Bronchial epithelial cell (primary cell): Measurements from ENCODE around the gene NLRC3. TPM values are rescaled to one million over a fixed set of nuclear protein-coding genes. Genes with fewer than 3 reads are reported as not detected.

Experiments used
- DNase-seq: peaks from one replicate; pipeline ENCODE4 v3.0.0-alpha.2; 2010; ENCODE audit warnings: low read depth
- FAIRE-seq: peaks from 2 replicates; lab custom pipeline; 2011; peaks lifted over from hg19 to GRCh38; lab: Jason Lieb, UNC
- H3K27me3 ChIP-seq: 2 replicates; pipeline ENCODE4 v1.5.1; 2011; ENCODE audit warnings: low read length; ENCODE audit not compliant: control insufficient read depth, insufficient read depth
- H3K36me3 ChIP-seq: 2 replicates; pipeline ENCODE4 v1.5.1; 2011; ENCODE audit warnings: low read length; ENCODE audit not compliant: control insufficient read depth, insufficient read depth
- H3K4me3 ChIP-seq: 2 replicates; pipeline ENCODE4 v1.5.1; 2011; ENCODE audit warnings: mild to moderate bottlenecking, low read depth, low read length, control low read depth
- total RNA-seq: library from RNA; depleted of rRNA; stranded (reverse); fragments of >200 nt; gene quantifications from 2 replicates; pipeline ENCODE4 v1.2.1, GENCODE V29; 2014
- TF ChIP-seq, protein P1 (sequence below): IDR thresholded peaks from 2 replicates; pipeline ENCODE4 v1.5.1; 2011; ENCODE audit warnings: mild to moderate bottlenecking, moderate library complexity, low read length, control low read depth, inconsistent platforms; ENCODE audit not compliant: insufficient read depth, severe bottlenecking

The NLRC3 gene
- total RNA-seq, 1 donor from 2014 or later, result not detected

DNA sequence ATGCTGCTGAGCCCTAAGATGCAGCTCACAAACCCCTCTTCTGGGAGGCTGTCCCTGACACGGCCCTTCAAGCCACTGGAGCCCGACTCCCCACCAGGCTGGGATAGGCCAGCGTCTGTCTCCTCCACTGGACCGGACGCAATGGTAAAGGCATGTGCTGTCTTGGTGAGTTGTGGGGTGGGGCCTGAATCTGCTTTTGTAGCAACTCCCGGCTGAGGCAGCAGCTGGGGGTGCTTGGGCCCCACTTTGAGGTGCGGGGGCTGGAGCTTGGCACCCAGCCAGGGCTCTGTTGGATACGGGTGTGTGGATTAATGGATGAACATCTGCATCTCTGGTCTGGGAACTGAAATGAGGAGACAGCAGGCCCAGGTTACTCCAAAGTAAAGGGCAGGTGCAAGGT is 3.5 kb upstream of the NLRC3 start:
- FAIRE-seq (no peak), DNase-seq (peak; percentile 47)
- H3K36me3 ChIP-seq, result no peaks in the 10 kb centered on the region
- H3K27me3 ChIP-seq, result no peaks in the 10 kb centered on the region
- TF ChIP-seq, protein P1, sequence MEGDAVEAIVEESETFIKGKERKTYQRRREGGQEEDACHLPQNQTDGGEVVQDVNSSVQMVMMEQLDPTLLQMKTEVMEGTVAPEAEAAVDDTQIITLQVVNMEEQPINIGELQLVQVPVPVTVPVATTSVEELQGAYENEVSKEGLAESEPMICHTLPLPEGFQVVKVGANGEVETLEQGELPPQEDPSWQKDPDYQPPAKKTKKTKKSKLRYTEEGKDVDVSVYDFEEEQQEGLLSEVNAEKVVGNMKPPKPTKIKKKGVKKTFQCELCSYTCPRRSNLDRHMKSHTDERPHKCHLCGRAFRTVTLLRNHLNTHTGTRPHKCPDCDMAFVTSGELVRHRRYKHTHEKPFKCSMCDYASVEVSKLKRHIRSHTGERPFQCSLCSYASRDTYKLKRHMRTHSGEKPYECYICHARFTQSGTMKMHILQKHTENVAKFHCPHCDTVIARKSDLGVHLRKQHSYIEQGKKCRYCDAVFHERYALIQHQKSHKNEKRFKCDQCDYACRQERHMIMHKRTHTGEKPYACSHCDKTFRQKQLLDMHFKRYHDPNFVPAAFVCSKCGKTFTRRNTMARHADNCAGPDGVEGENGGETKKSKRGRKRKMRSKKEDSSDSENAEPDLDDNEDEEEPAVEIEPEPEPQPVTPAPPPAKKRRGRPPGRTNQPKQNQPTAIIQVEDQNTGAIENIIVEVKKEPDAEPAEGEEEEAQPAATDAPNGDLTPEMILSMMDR, result no peak
- H3K4me3 ChIP-seq, result no peak overlapping the region

DNA sequence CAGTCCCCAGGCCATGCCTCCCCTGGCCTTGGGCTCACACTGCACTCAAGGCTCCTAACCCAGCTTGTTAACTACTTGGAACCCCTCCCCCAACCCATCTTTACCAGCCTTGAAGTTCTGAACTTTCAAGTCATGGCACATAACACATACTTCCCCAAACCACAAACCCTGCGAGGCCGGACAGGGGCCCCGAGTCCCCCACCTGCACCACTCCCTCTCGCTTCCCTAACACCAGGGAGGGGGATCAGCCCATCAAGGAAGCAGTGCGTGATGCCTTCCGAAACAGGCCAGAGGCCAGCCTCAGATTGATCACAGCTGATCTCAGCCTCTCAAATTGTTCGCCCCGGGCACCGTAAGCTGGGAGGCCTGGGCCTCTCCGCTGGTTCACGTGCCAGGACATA is 3.0 kb upstream of the NLRC3 start:
- Histone ChIP-seq H3K27me3 (no peaks in the 10 kb centered on the region), H3K36me3 (no peaks in the 10 kb centered on the region), H3K4me3 (no peak overlapping the region)
- DNase-seq (peak; percentile 25), FAIRE-seq (no peak)
- TF ChIP-seq, protein P1, result no peak

DNA sequence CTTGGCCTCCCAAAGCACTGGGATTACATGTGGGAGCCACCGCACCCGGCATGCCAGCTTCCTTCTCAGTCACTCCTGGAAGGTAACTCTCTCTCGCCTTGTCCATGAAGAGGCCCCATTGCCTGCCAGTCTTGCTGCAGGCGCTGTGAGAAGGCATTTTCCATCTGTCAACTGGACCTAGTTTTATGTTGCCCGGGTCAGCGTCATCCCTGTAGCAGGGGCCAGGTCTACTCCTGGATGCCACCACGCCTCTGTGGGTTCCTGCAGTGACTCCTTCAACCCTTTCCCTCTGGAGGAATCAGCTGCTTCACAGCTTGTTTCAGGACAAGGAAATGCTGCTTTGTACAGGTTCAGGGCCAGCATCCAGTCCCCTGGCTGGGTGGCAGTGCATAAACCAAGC is 2.6 kb upstream of the NLRC3 start:
- DNase-seq, result no peak
- no peaks in the 10 kb centered on the region for H3K27me3 ChIP-seq
- no peaks in the 10 kb centered on the region for H3K36me3 ChIP-seq
- TF ChIP-seq, protein P1, result no peak
- FAIRE-seq, result no peak
- H3K4me3 ChIP-seq, result no peak overlapping the region

- Histone ChIP-seq H3K4me3 (no peak overlapping the region), H3K27me3 (no peaks in the 10 kb centered on the region), H3K36me3 (no peaks in the 10 kb centered on the region)
- TF ChIP-seq, protein P1, result no peak
- FAIRE-seq, result peak; percentile 32
- no peak for DNase-seq
Measured at GRCh38 chr16:3578610-3579551, 1.7 kb upstream of the NLRC3 start.

DNA sequence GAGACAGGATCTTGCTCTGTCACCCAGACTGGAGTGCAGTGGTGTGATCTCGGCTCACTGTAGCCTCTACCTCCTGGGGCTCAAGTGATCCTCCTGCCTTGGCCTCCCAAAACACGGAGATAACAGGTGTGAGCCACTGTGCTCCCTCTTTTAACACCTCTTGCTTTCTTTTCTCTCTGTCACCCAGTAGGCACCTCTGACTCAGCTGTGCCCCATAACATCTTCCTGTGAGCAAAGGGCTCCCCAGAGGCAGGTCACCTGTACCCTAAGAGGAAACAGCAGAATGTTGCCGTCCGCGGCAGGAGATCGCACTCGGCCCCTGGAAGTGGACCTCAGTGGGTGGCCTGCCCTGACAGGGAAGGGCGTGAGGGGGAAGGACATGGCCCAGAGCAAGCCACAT is 918 bp upstream of the NLRC3 start:
- H3K4me3 ChIP-seq, result no peak overlapping the region
- H3K27me3 ChIP-seq, result no peaks in the 10 kb centered on the region
- DNase-seq (no peak), FAIRE-seq (no peak)
- TF ChIP-seq, protein P1, result no peak
- no peaks in the 10 kb centered on the region for H3K36me3 ChIP-seq

DNA sequence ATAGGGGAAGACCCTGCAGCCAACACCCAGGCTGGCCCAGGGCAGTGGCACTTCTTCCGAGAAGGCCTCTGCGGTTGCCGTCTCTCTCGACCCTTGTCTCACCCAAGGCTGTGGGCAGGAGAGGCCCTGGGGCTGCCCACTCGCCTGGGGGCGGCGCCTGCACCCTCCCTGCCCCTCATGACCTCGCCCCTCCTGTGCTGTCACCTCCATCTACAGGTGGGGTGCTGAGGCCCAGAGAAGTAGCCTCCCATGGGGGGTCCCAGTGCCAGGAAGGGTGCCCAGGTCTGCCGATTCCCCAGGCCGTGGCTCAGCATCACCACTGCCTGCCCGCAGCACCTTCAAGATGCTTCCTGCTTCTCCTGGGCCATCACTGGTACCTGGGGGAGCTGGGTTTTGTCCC is 992 bp downstream of the NLRC3 start:
- DNase-seq, result no peak
- H3K36me3 ChIP-seq, result no peaks in the 10 kb centered on the region
- no peaks in the 10 kb centered on the region for H3K27me3 ChIP-seq
- no peak overlapping the region for H3K4me3 ChIP-seq
- no peak for FAIRE-seq
- TF ChIP-seq, protein P1, result no peak
